PC-3 (cell line): ENCODE results near the gene GSTCD. TPM values are rescaled to one million over a fixed set of nuclear protein-coding genes. Genes with fewer than 3 reads are reported as not detected.

Source experiments
- ATAC-seq: fragments of 200-7000 bp; cut with Tn5 transposase; 2 replicates; pipeline ENCODE4 v1.9.1; 2020; ENCODE audit warnings: mild to moderate bottlenecking, moderate library complexity
- BruUV-seq: library from RNA; stranded (reverse); fragments of 400-500 nt; replicated peaks from 2 replicates; lab custom pipeline; 2021; lab: Mats Ljungman, UMichigan
- CTCF ChIA-PET: fragments of 300-600 bp; sonication (Branson Sonifier 250); formaldehyde crosslinking; loops from one replicate; lab custom pipeline; 2022; ENCODE audit warnings: antibody characterized with exemption; lab: Charles Lee
- POLR2A ChIA-PET: fragments of 300-600 bp; sonication (Branson Sonifier 250); formaldehyde crosslinking; loops from one replicate; lab custom pipeline; 2022; ENCODE audit warnings: antibody characterized with exemption; ENCODE audit not compliant: unreplicated experiment; lab: Charles Lee
- DNase-seq: peaks from one replicate; pipeline ENCODE4 v3.0.0-alpha.2; 2015
- H2AFZ ChIP-seq: fragments of 300-600 bp; sonication (generic); 2 replicates; pipeline ENCODE4 v1.6.0; 2016; ENCODE audit warnings: antibody characterized with exemption, low read length
- H3F3A ChIP-seq: fragments of 300-600 bp; sonication (generic); one replicate; pipeline ENCODE4 v1.6.0; 2017; ENCODE audit warnings: antibody characterized with exemption, low read length, control low read depth, mild to moderate bottlenecking; ENCODE audit not compliant: unreplicated experiment
- H3K27ac ChIP-seq: fragments of 300-600 bp; sonication (generic); 2 replicates; pipeline ENCODE4 v1.5.1; 2016; ENCODE audit warnings: mild to moderate bottlenecking, low read length
- H3K27me3 ChIP-seq: fragments of 300-600 bp; sonication (generic); 2 replicates; pipeline ENCODE4 v1.6.1; 2016; ENCODE audit warnings: low read length, mixed read lengths
- H3K36me3 ChIP-seq: fragments of 300-600 bp; sonication (generic); 2 replicates; pipeline ENCODE4 v1.6.1; 2016; ENCODE audit warnings: low read depth, mixed run types, low read length, mixed read lengths
- H3K4me1 ChIP-seq: fragments of 300-600 bp; sonication (generic); 2 replicates; pipeline ENCODE4 v1.5.1; 2016; ENCODE audit warnings: low read length; ENCODE audit not compliant: insufficient read depth
- H3K4me2 ChIP-seq: fragments of 300-600 bp; sonication (generic); 2 replicates; pipeline ENCODE4 v1.6.0; 2016; ENCODE audit warnings: low read length
- H3K4me3 ChIP-seq: fragments of 300-600 bp; sonication (generic); 2 replicates; pipeline ENCODE4 v1.5.1; 2016; ENCODE audit warnings: mild to moderate bottlenecking, low read length, mixed read lengths
- H3K79me2 ChIP-seq: fragments of 300-600 bp; sonication (generic); 2 replicates; pipeline ENCODE4 v1.6.1; 2017; ENCODE audit warnings: low read length, mixed read lengths
- H3K9ac ChIP-seq: fragments of 300-600 bp; sonication (generic); 2 replicates; pipeline ENCODE4 v1.6.0; 2016; ENCODE audit warnings: mild to moderate bottlenecking, low read length
- H3K9me2 ChIP-seq: fragments of 300-600 bp; sonication (generic); replicated peaks from 2 replicates; pipeline ENCODE4 v1.6.1; 2016; ENCODE audit warnings: mixed run types, low read length, mixed read lengths
- H3K9me3 ChIP-seq: fragments of 300-600 bp; sonication (generic); 2 replicates; pipeline ENCODE4 v1.6.1; 2016; ENCODE audit warnings: low read length, mixed read lengths
- H4K20me1 ChIP-seq: fragments of 300-600 bp; sonication (generic); 2 replicates; pipeline ENCODE4 v1.6.1; 2016; ENCODE audit warnings: low read length, mixed read lengths
- EZH2 ChIP-seq: fragments of 300-600 bp; sonication (generic); IDR thresholded peaks from one replicate; pipeline ENCODE4 v1.6.1; 2017; ENCODE audit warnings: antibody characterized with exemption, mild to moderate bottlenecking, low read length; ENCODE audit not compliant: unreplicated experiment
- EZH2phosphoT487 ChIP-seq: fragments of 300-600 bp; sonication (generic); IDR thresholded peaks from 2 replicates; pipeline ENCODE4 v1.6.1; 2018; ENCODE audit warnings: mild to moderate bottlenecking, antibody characterized with exemption, low read length, borderline replicate concordance
- intact Hi-C: fragments of 100-400 bp; cut with micrococcal nuclease; formaldehyde crosslinking; loops from 2 replicates; pipeline ENCODE4 v1.9.0; 2023
- total RNA-seq: library from RNA; depleted of rRNA; stranded (reverse); fragments of >200 nt; gene quantifications from 2 replicates; pipeline ENCODE4 v1.2.3, GENCODE V29; 2014
- TF ChIP-seq, protein P1 (sequence below): fragments of 300-600 bp; sonication (generic); conservative IDR thresholded peaks from 2 replicates; pipeline ENCODE4 v1.5.1; 2017; ENCODE audit warnings: antibody characterized with exemption, low read depth, mild to moderate bottlenecking, low read length

The GSTCD gene
- total RNA-seq, 1 experiment from 2014 or later: 12.1 TPM

DNA sequence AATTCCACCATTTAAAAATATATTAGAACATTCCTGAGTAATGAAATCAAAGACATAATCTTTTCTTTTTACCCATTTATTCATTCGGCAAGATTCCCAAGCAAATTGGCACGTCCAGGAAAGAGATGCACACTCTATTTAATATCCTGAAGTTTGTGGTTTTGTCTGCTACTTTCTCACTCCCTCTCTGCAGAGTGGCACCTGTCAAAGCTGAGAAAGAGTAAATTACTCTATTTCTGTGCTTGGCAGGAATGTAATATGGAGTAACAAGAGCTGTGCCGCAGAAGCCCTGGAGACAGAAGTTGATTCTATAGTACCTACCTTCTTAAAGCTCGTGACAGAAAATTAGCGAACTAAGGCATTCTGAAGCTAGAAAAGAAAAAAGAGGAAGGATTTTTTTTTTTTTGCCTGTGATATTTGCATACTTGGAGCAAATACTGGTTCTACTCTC lies 5.5 kb downstream of the GSTCD start:
- Histone ChIP-seq H3K4me2 (peak overlapping the region; percentile 86), H3K79me2 (peaks cover 45% of the 10 kb centered on the region), H3K27me3 (no peaks in the 10 kb centered on the region), H3K9me2 (no peaks in the 10 kb centered on the region), H4K20me1 (no peaks in the 10 kb centered on the region), H3K36me3 (no peaks in the 10 kb centered on the region), H3K9me3 (no peaks in the 10 kb centered on the region), H2AFZ (peak overlapping the region; percentile 48), H3K9ac (0 out of 2 replicates have a peak overlapping the region, but pooled peaks have one; percentile 12), H3K27ac (peak overlapping the region; percentile 48), H3F3A (no peaks in the 10 kb centered on the region), H3K4me3 (peak overlapping the region; percentile 61), H3K4me1 (peaks cover 42% of the 10 kb centered on the region)
- DNase-seq (peak; percentile 52), ATAC-seq (peak; percentile 72)
- BruUV-seq: no TSS peak
- intact Hi-C loops: loop anchor here (5.0 to 10.0 kb wide), 5 partner anchors 37 to 491 kb away; partner anchors contain the start of gene PPA2
- ChIA-PET CTCF (interaction anchor here (0.5 to 0.6 kb wide), 2 partner anchors 251 to 610 kb away, joined by 3 to 5 read pairs; no protein-coding TSS in a partner anchor), POLR2A (interaction anchor here (0.6 to 0.7 kb wide), 2 partner anchors 37 to 213 kb away, joined by 5 to 10 read pairs; no protein-coding TSS in a partner anchor)
- TF ChIP-seq, protein P1, sequence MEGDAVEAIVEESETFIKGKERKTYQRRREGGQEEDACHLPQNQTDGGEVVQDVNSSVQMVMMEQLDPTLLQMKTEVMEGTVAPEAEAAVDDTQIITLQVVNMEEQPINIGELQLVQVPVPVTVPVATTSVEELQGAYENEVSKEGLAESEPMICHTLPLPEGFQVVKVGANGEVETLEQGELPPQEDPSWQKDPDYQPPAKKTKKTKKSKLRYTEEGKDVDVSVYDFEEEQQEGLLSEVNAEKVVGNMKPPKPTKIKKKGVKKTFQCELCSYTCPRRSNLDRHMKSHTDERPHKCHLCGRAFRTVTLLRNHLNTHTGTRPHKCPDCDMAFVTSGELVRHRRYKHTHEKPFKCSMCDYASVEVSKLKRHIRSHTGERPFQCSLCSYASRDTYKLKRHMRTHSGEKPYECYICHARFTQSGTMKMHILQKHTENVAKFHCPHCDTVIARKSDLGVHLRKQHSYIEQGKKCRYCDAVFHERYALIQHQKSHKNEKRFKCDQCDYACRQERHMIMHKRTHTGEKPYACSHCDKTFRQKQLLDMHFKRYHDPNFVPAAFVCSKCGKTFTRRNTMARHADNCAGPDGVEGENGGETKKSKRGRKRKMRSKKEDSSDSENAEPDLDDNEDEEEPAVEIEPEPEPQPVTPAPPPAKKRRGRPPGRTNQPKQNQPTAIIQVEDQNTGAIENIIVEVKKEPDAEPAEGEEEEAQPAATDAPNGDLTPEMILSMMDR: no peak
- TF ChIP-seq EZH2: no peak
- no peak for TF ChIP-seq EZH2phosphoT487

DNA sequence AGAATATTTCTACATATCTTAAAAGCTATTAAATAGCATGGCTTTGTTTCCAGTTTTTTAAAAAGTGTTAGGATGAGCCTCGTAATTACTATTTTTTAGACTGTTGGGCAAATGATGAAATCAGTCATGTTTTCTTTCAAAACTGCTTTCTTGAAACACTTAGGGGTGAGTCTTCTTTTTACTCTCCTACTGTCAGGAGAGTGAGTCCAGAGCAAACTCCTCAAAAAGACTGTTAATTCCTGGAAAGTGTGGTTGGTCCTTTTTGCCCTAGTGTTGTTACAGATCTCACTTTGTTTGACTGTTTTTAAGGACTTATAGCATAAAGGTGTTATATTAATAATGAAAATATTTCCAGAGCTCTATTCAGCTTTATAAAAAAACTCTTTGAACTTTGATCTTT lies 6.3 kb downstream of the GSTCD start:
- CTCF ChIA-PET: interaction anchor here (0.5 to 0.7 kb wide), 3 partner anchors 37 to 609 kb away, joined by 3 to 5 read pairs (median 4); no protein-coding TSS in a partner anchor
- intact Hi-C loops: loop anchor here (5.0 to 10.0 kb wide), 5 partner anchors 38 to 490 kb away; partner anchors contain the start of gene PPA2
- Histone ChIP-seq H3K9me2 (no peaks in the 10 kb centered on the region), H3K4me1 (peaks cover 42% of the 10 kb centered on the region), H3K27ac (no peak overlapping the region), H3K9ac (no peak overlapping the region), H3K9me3 (no peaks in the 10 kb centered on the region), H3K36me3 (no peaks in the 10 kb centered on the region), H2AFZ (no peak overlapping the region), H3K4me3 (no peak overlapping the region), H3K4me2 (no peak overlapping the region), H3K27me3 (no peaks in the 10 kb centered on the region), H3F3A (no peaks in the 10 kb centered on the region), H3K79me2 (peaks cover 37% of the 10 kb centered on the region), H4K20me1 (no peaks in the 10 kb centered on the region)
- no TSS peak for BruUV-seq
- DNase-seq (no peak), ATAC-seq (no peak)
- TF ChIP-seq, protein P1: no peak
- no peak for TF ChIP-seq EZH2
- TF ChIP-seq EZH2phosphoT487: no peak
- POLR2A ChIA-PET: no interaction called here
